ACC112 (cell line): ENCODE measurements around the gene KRT16.
"Not testable (repeated sequence)": the region's sequence is repeated elsewhere in the genome, so short reads cannot be mapped to it uniquely, and the experiment has no call there.

ENCODE experiments used
- H2AFZ ChIP-seq: fragments of 200-600 bp; sonication (generic); one replicate; pipeline ENCODE4 v1.6.0; 2017; ENCODE audit warnings: antibody characterized with exemption, low read length; ENCODE audit not compliant: unreplicated experiment
- H3K27ac ChIP-seq: fragments of 200-600 bp; sonication (generic); 2 replicates; pipeline ENCODE4 v1.5.1; 2014; ENCODE audit warnings: low read depth, mild to moderate bottlenecking, antibody characterized with exemption, low read length, moderate library complexity
- H3K27me3 ChIP-seq: fragments of 200-600 bp; sonication (generic); 2 replicates; pipeline ENCODE4 v1.6.1; 2014; ENCODE audit warnings: mild to moderate bottlenecking, antibody characterized with exemption, low read length, moderate library complexity, mixed read lengths; ENCODE audit not compliant: insufficient read depth
- H3K36me3 ChIP-seq: fragments of 200-600 bp; sonication (generic); 2 replicates; pipeline ENCODE4 v1.6.1; 2016; ENCODE audit warnings: mild to moderate bottlenecking, antibody characterized with exemption, low read length, moderate library complexity, mixed read lengths; ENCODE audit not compliant: insufficient read depth
- H3K4me1 ChIP-seq: fragments of 200-600 bp; sonication (generic); one replicate; pipeline ENCODE4 v1.6.1; 2016; ENCODE audit warnings: low read length, mixed read lengths; ENCODE audit not compliant: insufficient read depth, unreplicated experiment, control insufficient read depth
- H3K4me3 ChIP-seq: fragments of 200-600 bp; sonication (generic); 2 replicates; pipeline ENCODE4 v1.5.1; 2014; ENCODE audit warnings: mild to moderate bottlenecking, low read depth, low read length
- H3K79me2 ChIP-seq: fragments of 200-600 bp; sonication (generic); one replicate; pipeline ENCODE4 v1.6.0; 2016; ENCODE audit warnings: low read length; ENCODE audit not compliant: control insufficient read depth, unreplicated experiment, insufficient read depth

The KRT16 gene

GRCh38 chr17:41610061-41610517 is 2.5 kb downstream of the KRT16 start:
- H3K4me3 ChIP-seq, H3K4me1 ChIP-seq, H3K79me2 ChIP-seq, H3K27ac ChIP-seq, H3K36me3 ChIP-seq, H2AFZ ChIP-seq: not testable (repeated sequence)
- peaks cover 35% of the 10 kb centered on the region for H3K27me3 ChIP-seq

GRCh38 chr17:41606930-41607329 is 5.6 kb downstream of the KRT16 start:
- H3K27me3 ChIP-seq: peaks cover 49% of the 10 kb centered on the region
- H2AFZ ChIP-seq, H3K4me3 ChIP-seq, H3K79me2 ChIP-seq, H3K36me3 ChIP-seq, H3K27ac ChIP-seq, H3K4me1 ChIP-seq: not testable (repeated sequence)

- Histone ChIP-seq H2AFZ (no peak overlapping the region), H3K27ac (no peak overlapping the region), H3K27me3 (peaks cover 29% of the 10 kb centered on the region), H3K36me3 (no peaks in the 10 kb centered on the region), H3K79me2 (no peaks in the 10 kb centered on the region), H3K4me3 (no peak overlapping the region), H3K4me1 (no peaks in the 10 kb centered on the region)
Measured at GRCh38 chr17:41602524-41602923, 10.0 kb downstream of the KRT16 start.

GRCh38 chr17:41600318-41600717 is 12.2 kb downstream of the KRT16 start:
- Histone ChIP-seq H3K4me3 (no peak overlapping the region), H3K27ac (no peak overlapping the region)

GRCh38 chr17:41599680-41600079 is 12.9 kb downstream of the KRT16 start:
- Histone ChIP-seq H2AFZ (no peak overlapping the region), H3K27me3 (peaks cover 30% of the 10 kb centered on the region), H3K4me1 (no peaks in the 10 kb centered on the region), H3K4me3 (no peak overlapping the region), H3K79me2 (no peaks in the 10 kb centered on the region), H3K27ac (no peak overlapping the region), H3K36me3 (no peaks in the 10 kb centered on the region)

More at GRCh38 chr17:41600318-41600717, 12.2 kb downstream of the KRT16 start:
- peaks cover 29% of the 10 kb centered on the region for H3K27me3 ChIP-seq
- no peaks in the 10 kb centered on the region for H3K36me3 ChIP-seq
- no peak overlapping the region for H2AFZ ChIP-seq
- H3K4me1 ChIP-seq: no peaks in the 10 kb centered on the region
- no peaks in the 10 kb centered on the region for H3K79me2 ChIP-seq

- no peaks in the 10 kb centered on the region for H3K4me1 ChIP-seq
- H3K27me3 ChIP-seq: peaks cover 46% of the 10 kb centered on the region
- no peaks in the 10 kb centered on the region for H3K36me3 ChIP-seq
- no peak overlapping the region for H2AFZ ChIP-seq
- H3K79me2 ChIP-seq: no peaks in the 10 kb centered on the region
- H3K4me3 ChIP-seq: no peak overlapping the region
- no peak overlapping the region for H3K27ac ChIP-seq
Measured at GRCh38 chr17:41595585-41595984, 17.0 kb downstream of the KRT16 start.

GRCh38 chr17:41594363-41594915 is 18.1 kb downstream of the KRT16 start:
- Histone ChIP-seq H3K27me3 (peaks cover 51% of the 10 kb centered on the region), H3K4me1 (no peaks in the 10 kb centered on the region), H2AFZ (no peak overlapping the region), H3K27ac (no peak overlapping the region), H3K36me3 (no peaks in the 10 kb centered on the region), H3K4me3 (no peak overlapping the region), H3K79me2 (no peaks in the 10 kb centered on the region)

- no peaks in the 10 kb centered on the region for H3K36me3 ChIP-seq
- H3K4me1 ChIP-seq: no peaks in the 10 kb centered on the region
- H3K79me2 ChIP-seq: no peaks in the 10 kb centered on the region
- H3K4me3 ChIP-seq: no peak overlapping the region
- peaks cover 51% of the 10 kb centered on the region for H3K27me3 ChIP-seq
- H3K27ac ChIP-seq: no peak overlapping the region
- no peak overlapping the region for H2AFZ ChIP-seq
Measured at GRCh38 chr17:41593306-41593981, 19.1 kb downstream of the KRT16 start.

GRCh38 chr17:41592601-41593305 is 19.8 kb downstream of the KRT16 start:
- Histone ChIP-seq H3K27me3 (peaks cover 51% of the 10 kb centered on the region), H3K4me3 (no peak overlapping the region), H3K4me1 (no peaks in the 10 kb centered on the region), H2AFZ (no peak overlapping the region), H3K36me3 (no peaks in the 10 kb centered on the region), H3K79me2 (no peaks in the 10 kb centered on the region), H3K27ac (no peak overlapping the region)

- Histone ChIP-seq H3K4me1 (no peaks in the 10 kb centered on the region), H3K79me2 (no peaks in the 10 kb centered on the region), H3K27ac (no peak overlapping the region), H3K27me3 (peaks cover 39% of the 10 kb centered on the region), H3K36me3 (no peaks in the 10 kb centered on the region), H3K4me3 (no peak overlapping the region), H2AFZ (no peak overlapping the region)
Measured at GRCh38 chr17:41589301-41589700, 23.3 kb downstream of the KRT16 start.
